IgD-negative memory B cell (primary cell): ENCODE results near the gene SLC9A8. TPM values are rescaled to one million over a fixed set of nuclear protein-coding genes. Genes with fewer than 3 reads are reported as not detected.

ENCODE experiments used
- H3K27ac Mint-ChIP-seq, 3 donors: one replicate each; pipeline ENCODE4 v1.8.0; 2020 to 2022; ENCODE audit warnings: mild to moderate bottlenecking in 3 of 3, mixed read lengths in 3 of 3, moderate library complexity in 1 of 3
- H3K27me3 Mint-ChIP-seq: one replicate; pipeline ENCODE4 v1.8.0; 2021; ENCODE audit warnings: mixed read lengths
- H3K36me3 Mint-ChIP-seq: one replicate; pipeline ENCODE4 v1.8.0; 2020; ENCODE audit warnings: mild to moderate bottlenecking, mixed read lengths
- H3K4me1 Mint-ChIP-seq, 3 donors: one replicate each; pipeline ENCODE4 v1.8.0; 2020 to 2022; ENCODE audit warnings: mixed read lengths in 3 of 3, mild to moderate bottlenecking in 1 of 3
- H3K4me3 Mint-ChIP-seq, 4 donors: one replicate each; pipeline ENCODE4 v1.8.0; 2020 to 2022; ENCODE audit warnings: mild to moderate bottlenecking in 4 of 4, mixed read lengths in 4 of 4, moderate library complexity in 3 of 4
- H3K9me3 Mint-ChIP-seq, 3 donors: one replicate each; pipeline ENCODE4 v1.8.0; 2020 to 2021; ENCODE audit warnings: mixed read lengths in 3 of 3, mild to moderate bottlenecking in 1 of 3
- polyA plus RNA-seq: library from polyadenylated mRNA; unstranded; fragments of 300-500 nt; fragmentation: Illumina TruSeq; gene quantifications from one replicate; pipeline ENCODE4 v1.2.3, GENCODE V29; 2021

Gene SLC9A8
- polyA plus RNA-seq, 1 donor from 2014 or later: 13.2 TPM

DNA sequence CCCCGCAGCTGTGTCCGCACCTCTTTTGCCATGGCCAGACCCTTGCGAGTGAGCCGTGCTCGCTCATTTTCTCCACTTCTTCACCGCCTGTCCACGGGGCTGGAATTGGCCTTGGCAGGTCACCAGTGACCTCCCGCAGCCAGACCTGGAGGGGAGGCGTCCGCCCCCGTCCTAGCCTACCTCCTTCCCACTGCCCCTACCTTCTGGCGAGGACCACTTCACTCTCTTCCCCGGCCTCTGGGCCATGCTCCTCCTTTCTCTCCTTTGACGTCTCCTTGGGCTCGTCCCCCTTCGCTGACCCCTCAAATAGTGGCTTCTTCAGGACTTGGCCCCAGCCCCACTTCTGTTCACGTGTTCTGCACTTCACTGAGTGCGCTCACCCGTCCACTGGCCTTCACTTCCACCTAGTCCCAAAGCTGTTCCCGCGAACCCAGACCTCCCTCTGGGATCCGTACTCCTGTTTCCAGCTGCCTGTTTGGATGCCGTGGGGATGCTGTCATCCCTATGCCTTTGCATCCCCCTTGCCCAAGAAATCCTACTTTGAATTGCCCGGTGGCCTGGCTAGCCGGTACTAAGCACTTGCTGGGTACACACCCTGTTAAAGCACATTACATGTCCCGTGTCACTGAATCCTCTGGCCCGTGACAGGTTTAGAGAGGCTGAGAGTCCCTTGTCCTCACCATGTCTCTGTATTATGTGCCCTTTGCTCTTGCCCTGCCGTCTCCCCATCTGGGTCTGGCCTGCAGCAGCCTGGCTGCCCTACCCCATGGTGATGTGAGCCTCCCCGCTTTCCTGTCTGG, 69.7 kb downstream of the SLC9A8 start:
- Mint-ChIP-seq H3K27ac (peak overlapping the region in 1 of 3 donors; percentile 92), H3K4me3 (no peak overlapping the region), H3K36me3 (no peaks in the 10 kb centered on the region), H3K4me1 (peaks cover 0 to 2% (median 0%) of the 10 kb centered on the region in 3 donors), H3K27me3 (no peaks in the 10 kb centered on the region), H3K9me3 (no peaks in the 10 kb centered on the region)

- Mint-ChIP-seq H3K4me3 (no peak overlapping the region), H3K4me1 (peaks cover under 1 to 4% (median 2%) of the 10 kb centered on the region in 3 donors), H3K9me3 (no peaks in the 10 kb centered on the region), H3K27ac (peak overlapping the region in 1 of 3 donors; percentile 27), H3K27me3 (no peaks in the 10 kb centered on the region), H3K36me3 (peaks cover 4% of the 10 kb centered on the region)
Measured at GRCh38 chr20:49883246-49883802, 70.7 kb downstream of the SLC9A8 start.

DNA sequence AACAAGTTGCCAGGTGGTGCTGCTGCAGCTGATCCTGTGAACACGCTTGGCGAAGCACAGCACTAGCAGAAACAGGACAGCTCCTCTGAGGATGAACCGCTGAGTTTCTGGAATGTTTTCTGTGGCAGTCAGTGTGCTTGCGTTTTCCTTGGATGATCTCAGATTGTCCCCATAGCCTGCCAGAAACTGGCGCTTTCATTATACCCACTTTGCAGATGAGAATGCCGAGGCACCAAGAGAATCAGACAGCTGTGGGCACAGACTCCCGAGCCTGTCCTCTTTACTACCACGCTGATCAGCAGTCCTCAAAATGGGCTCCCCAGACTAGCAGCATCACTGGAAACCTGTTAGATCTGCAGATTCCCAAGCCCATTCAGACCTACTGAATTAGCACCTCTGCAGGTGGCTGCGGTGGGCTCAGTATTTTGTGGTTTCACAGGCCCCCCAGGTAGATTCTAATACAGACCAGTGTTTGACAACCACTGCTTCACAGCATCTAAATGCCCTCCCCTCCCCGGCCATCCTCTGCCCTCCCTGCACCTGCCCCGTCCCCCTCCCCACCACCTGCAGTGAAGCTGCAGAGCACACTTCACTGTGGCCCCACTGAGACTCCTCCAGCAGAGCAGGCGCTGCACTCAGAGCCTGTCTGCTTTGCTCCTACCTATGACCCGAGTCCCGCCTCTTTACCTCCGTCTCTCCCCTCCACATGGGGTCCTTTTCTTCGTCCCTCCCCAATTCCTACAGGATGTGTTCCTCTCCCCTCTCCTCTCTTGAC, 73.1 kb downstream of the SLC9A8 start:
- Mint-ChIP-seq H3K27me3 (no peaks in the 10 kb centered on the region), H3K27ac (no peak overlapping the region), H3K4me3 (no peak overlapping the region), H3K4me1 (peaks cover 4 to 7% (median 6%) of the 10 kb centered on the region in 3 donors), H3K9me3 (no peaks in the 10 kb centered on the region), H3K36me3 (peaks cover 7% of the 10 kb centered on the region)

DNA sequence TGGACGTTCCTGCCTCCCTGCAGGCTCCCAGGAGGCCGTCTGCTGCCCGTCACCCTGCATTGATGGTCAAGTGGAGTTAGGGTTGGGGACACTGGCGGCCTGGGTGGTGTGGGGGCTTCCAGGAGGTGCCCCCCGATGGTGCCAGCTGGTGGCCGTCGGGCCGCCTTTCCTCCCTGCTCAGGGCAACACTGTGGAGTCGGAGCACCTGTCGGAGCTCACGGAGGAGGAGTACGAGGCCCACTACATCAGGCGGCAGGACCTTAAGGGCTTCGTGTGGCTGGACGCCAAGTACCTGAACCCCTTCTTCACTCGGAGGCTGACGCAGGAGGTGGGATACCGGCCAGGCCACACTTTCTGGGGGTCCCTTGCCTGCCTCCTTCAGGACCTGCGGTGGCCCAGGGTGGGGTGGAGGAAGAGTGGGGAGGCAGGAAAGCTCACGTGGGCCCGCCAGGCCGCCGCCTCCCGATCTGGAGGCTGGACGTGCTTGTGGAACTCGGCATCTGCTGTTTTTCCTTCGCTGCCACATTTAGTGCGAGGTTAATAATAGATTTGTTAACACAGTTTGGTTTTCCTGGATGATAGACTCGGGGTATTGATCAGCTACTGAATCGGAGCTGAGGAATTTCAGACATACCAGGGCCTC, 74.1 kb downstream of the SLC9A8 start:
- no peak overlapping the region for H3K27ac Mint-ChIP-seq
- H3K4me3 Mint-ChIP-seq: no peak overlapping the region
- peaks cover 7% of the 10 kb centered on the region for H3K36me3 Mint-ChIP-seq
- no peaks in the 10 kb centered on the region for H3K9me3 Mint-ChIP-seq
- H3K4me1 Mint-ChIP-seq: peaks cover 4 to 7% (median 6%) of the 10 kb centered on the region in 3 donors
- H3K27me3 Mint-ChIP-seq: no peaks in the 10 kb centered on the region

DNA sequence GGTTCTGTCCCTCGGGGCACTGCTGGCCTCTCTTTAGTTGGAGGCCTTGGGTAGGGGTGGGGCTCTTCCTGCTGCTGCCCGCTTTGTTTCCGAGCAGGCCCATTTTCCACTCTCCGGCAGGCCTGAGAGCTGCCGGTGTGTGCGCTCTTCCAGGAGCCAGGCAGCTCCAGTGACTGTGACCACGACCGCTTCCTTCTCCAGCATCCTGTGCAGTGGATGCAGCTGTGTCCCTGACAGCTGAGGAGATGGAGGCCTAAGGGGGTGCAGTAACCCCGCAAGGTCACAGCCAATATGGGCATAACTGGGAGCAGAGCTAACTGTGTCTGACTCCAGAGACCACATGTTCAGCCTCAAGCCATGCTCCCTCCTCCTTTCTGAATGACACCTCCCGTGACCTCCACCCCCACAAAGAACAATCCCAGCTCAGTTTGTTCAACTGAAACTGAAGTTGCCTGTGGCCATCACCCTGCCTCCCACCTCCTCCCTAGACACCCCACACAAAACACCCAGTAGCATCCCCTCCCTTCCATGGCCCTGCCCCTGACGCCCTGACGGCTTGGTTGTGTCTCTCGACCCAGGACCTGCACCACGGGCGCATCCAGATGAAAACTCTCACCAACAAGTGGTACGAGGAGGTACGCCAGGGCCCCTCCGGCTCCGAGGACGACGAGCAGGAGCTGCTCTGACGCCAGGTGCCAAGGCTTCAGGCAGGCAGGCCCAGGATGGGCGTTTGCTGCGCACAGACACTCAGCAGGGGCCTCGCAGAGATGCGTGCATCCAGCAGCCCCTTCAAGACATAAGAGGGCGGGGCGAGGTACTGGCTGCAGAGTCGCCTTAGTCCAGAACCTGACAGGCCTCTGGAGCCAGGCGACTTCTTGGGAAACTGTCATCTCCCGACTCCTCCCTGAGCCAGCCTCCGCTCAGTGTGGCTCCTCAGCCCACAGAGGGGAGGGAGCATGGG, 74.9 kb downstream of the SLC9A8 start:
- Mint-ChIP-seq H3K4me1 (peaks cover 4 to 7% (median 7%) of the 10 kb centered on the region in 3 donors), H3K27me3 (no peaks in the 10 kb centered on the region), H3K27ac (peak overlapping the region in 2 of 3 donors; percentile 4 to 80), H3K4me3 (no peak overlapping the region), H3K36me3 (peaks cover 7% of the 10 kb centered on the region), H3K9me3 (no peaks in the 10 kb centered on the region)

GRCh38 chr20:49888212-49889000, 75.8 kb downstream of the SLC9A8 start:
- peaks cover 8 to 12% (median 12%) of the 10 kb centered on the region in 3 donors for H3K4me1 Mint-ChIP-seq
- peak overlapping the region in 1 of 4 donors; percentile 55 for H3K4me3 Mint-ChIP-seq
- no peaks in the 10 kb centered on the region for H3K9me3 Mint-ChIP-seq
- H3K36me3 Mint-ChIP-seq: peaks cover 7% of the 10 kb centered on the region
- no peaks in the 10 kb centered on the region for H3K27me3 Mint-ChIP-seq
- peak overlapping the region; percentile 4 to 27 (median 20) for H3K27ac Mint-ChIP-seq

- peaks cover 16 to 21% (median 21%) of the 10 kb centered on the region in 3 donors for H3K4me1 Mint-ChIP-seq
- H3K4me3 Mint-ChIP-seq: peak overlapping the region in 1 of 4 donors; percentile 55
- H3K9me3 Mint-ChIP-seq: no peaks in the 10 kb centered on the region
- H3K27me3 Mint-ChIP-seq: no peaks in the 10 kb centered on the region
- H3K36me3 Mint-ChIP-seq: peaks cover 7% of the 10 kb centered on the region
- peak overlapping the region in 2 of 3 donors; percentile 20 to 65 for H3K27ac Mint-ChIP-seq
Measured at GRCh38 chr20:49889001-49889934, 76.6 kb downstream of the SLC9A8 start.

GRCh38 chr20:49889935-49890333, 77.3 kb downstream of the SLC9A8 start:
- Mint-ChIP-seq H3K27ac (peak overlapping the region in 1 of 3 donors; percentile 65), H3K4me3 (no peak overlapping the region), H3K27me3 (no peaks in the 10 kb centered on the region), H3K9me3 (no peaks in the 10 kb centered on the region), H3K4me1 (peaks cover 18 to 22% (median 22%) of the 10 kb centered on the region in 3 donors), H3K36me3 (peaks cover 7% of the 10 kb centered on the region)

DNA sequence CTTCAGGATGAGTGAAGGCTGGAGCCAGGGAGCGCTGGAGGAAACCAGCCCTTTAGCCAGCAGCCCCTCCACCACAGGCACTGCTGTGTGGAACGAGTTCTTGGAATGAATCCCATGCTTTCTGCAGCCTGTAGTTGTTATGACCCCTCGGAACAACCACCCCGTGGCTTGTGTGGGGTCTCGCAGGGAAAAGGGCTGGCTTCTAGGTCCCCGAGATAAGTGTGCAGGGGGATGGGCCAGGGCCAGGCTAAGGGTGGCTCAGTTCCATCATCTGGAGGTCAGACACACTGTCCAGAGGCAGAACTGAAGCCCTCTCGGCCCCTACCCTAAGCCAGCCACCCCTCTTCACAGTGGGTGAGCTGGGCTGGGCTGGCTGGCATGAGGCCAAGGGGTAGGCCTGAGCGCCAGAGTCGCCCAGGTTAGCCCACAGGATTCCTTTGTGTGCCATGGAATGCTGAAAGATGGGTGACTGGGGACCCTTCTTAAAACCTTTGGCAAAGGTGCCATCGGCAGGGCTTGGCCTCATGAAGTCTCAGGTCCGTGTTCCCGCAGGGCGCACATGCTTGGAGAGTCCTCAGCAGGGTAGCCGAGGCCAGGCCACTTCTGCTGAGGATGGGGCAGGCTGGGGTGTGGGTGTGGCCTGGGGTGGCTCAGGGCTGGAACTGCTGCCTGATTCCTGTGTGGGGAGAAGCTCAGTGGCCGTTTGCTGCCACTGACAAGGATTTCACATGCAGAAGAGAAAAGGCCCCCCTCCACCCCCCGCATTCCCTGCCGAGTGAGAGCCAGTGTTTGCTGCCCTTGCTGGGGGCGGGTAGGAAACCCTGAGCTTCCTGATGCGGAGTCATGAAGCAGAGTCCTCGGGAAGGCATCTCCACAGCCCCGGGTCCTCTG, 78.1 kb downstream of the SLC9A8 start:
- Mint-ChIP-seq H3K36me3 (peaks cover 7% of the 10 kb centered on the region), H3K4me3 (no peak overlapping the region), H3K27ac (no peak overlapping the region)

GRCh38 chr20:49891476-49892110, 79.0 kb downstream of the SLC9A8 start:
- peak overlapping the region in 1 of 4 donors; percentile 33 for H3K4me3 Mint-ChIP-seq
- H3K27ac Mint-ChIP-seq: peak overlapping the region in 1 of 3 donors; percentile 71
- H3K27me3 Mint-ChIP-seq: no peaks in the 10 kb centered on the region
- peaks cover 7% of the 10 kb centered on the region for H3K36me3 Mint-ChIP-seq
- peaks cover 18 to 22% (median 22%) of the 10 kb centered on the region in 3 donors for H3K4me1 Mint-ChIP-seq
- no peaks in the 10 kb centered on the region for H3K9me3 Mint-ChIP-seq

More for the DNA sequence above, 78.1 kb downstream of the SLC9A8 start:
- peaks cover 18 to 22% (median 22%) of the 10 kb centered on the region in 3 donors for H3K4me1 Mint-ChIP-seq
- no peaks in the 10 kb centered on the region for H3K27me3 Mint-ChIP-seq
- no peaks in the 10 kb centered on the region for H3K9me3 Mint-ChIP-seq

DNA sequence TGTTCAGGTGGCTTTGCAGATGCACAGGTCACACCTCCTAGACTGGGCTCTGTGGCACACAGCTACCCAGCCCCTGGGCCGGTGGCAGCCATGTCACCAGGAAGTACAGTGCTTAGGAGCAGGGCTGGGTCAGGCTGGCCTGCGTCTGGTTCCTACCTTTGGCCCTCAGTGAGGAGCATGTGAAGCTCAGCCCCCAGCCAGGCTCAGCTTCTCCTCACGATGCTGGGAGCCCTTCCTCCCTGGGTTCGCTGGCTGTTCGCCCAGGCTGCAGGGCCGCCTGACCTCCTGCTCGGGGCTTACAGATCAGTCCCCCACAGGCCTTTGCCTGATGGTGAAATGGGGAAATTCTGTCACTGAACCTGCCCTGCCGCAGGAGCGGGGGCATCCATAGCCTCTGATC, 79.6 kb downstream of the SLC9A8 start:
- Mint-ChIP-seq H3K4me1 (peaks cover 18 to 22% (median 22%) of the 10 kb centered on the region in 3 donors), H3K27me3 (no peaks in the 10 kb centered on the region), H3K36me3 (peaks cover 7% of the 10 kb centered on the region), H3K27ac (peak overlapping the region in 1 of 3 donors; percentile 71), H3K4me3 (no peak overlapping the region), H3K9me3 (no peaks in the 10 kb centered on the region)
